NT2/D1 (cell line): Measurements from ENCODE around the gene SOX6.

Source experiments
- DNase-seq: peaks from one replicate; pipeline ENCODE4 v3.0.0-alpha.2; 2011; ENCODE audit warnings: low read depth, low spot score
- H3K27me3 ChIP-seq: 2 replicates; pipeline ENCODE4 v1.6.0; 2011; ENCODE audit warnings: mild to moderate bottlenecking; ENCODE audit not compliant: insufficient read length, insufficient read depth
- H3K36me3 ChIP-seq: 2 replicates; pipeline ENCODE4 v1.6.1; 2011; ENCODE audit warnings: mild to moderate bottlenecking, low read length, mixed read lengths; ENCODE audit not compliant: insufficient read depth, insufficient read length
- H3K4me1 ChIP-seq: 2 replicates; pipeline ENCODE4 v1.5.1; 2011; ENCODE audit not compliant: insufficient read depth, insufficient read length
- H3K4me3 ChIP-seq: 2 replicates; pipeline ENCODE4 v1.5.1; 2011; ENCODE audit warnings: low read depth; ENCODE audit not compliant: insufficient read length
- H3K9ac ChIP-seq: 2 replicates; pipeline ENCODE4 v1.6.0; 2011; ENCODE audit warnings: low read depth; ENCODE audit not compliant: insufficient read length
- H3K9me3 ChIP-seq: 2 replicates; pipeline ENCODE4 v1.5.1; 2011; ENCODE audit warnings: mild to moderate bottlenecking, low read length; ENCODE audit not compliant: insufficient read depth
- SUZ12 ChIP-seq: IDR thresholded peaks from 2 replicates; pipeline ENCODE4 v1.6.1; 2011; ENCODE audit not compliant: insufficient read length, insufficient read depth; ENCODE audit errors: extremely low read depth
- YY1 ChIP-seq: IDR thresholded peaks from 2 replicates; pipeline ENCODE4 v1.6.1; 2011; ENCODE audit not compliant: insufficient read length, insufficient read depth
- ZNF274 ChIP-seq: IDR thresholded peaks from 2 replicates; pipeline ENCODE4 v1.6.1; 2011; ENCODE audit warnings: mild to moderate bottlenecking, low read depth, low read length

The SOX6 gene

DNA sequence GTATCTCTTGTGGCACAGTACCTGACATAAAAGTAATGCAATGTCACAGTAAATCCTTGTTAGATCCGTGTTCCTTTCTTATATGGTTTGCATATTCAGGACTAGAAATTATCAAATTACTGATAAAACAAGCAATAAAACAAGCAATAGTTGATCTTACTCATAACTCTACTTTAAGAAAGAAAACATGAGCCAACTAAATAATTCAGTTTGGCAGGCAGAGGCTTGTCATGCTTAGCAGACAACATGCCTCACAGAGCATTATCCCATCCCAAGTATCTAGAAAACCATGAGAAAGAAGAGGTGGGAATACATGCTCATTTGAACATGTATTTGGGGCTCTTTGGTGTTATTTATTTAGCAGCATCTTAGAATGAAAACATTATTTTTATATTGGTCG lies 241.9 kb downstream of the SOX6 start:
- H3K36me3 ChIP-seq, result no peaks in the 10 kb centered on the region
- no peak for DNase-seq
- TF ChIP-seq SUZ12, result no peak
- no peak for TF ChIP-seq ZNF274
- no peak for TF ChIP-seq YY1

DNA sequence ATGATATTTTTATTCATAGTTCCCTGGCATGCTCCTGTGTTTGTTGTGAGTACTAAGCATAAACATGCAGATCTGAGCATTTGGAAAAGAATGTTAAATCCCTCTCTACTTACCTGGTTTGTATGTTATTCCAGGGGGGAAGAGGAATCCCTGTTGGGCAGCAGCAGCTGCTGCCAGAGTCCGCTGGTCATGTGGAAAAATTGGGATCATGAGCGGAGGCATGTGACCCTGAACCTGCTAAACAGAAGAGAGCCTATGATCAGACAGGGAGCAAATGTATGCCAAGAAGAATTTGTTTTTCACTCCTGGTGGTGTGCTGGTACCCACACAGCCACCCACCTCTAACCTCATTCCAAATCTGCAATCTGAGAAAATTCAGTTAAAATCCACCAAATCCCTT lies 244.7 kb downstream of the SOX6 start:
- no peaks in the 10 kb centered on the region for H3K9me3 ChIP-seq
- H3K4me1 ChIP-seq, result no peaks in the 10 kb centered on the region
- H3K36me3 ChIP-seq, result no peaks in the 10 kb centered on the region
- DNase-seq, result no peak
- no peak overlapping the region for H3K4me3 ChIP-seq
- H3K9ac ChIP-seq, result no peak overlapping the region
- TF ChIP-seq SUZ12 (no peak), ZNF274 (no peak), YY1 (no peak)
- no peaks in the 10 kb centered on the region for H3K27me3 ChIP-seq

More for the DNA sequence above, 241.9 kb downstream of the SOX6 start:
- Histone ChIP-seq H3K9me3 (no peaks in the 10 kb centered on the region), H3K9ac (no peak overlapping the region), H3K27me3 (no peaks in the 10 kb centered on the region), H3K4me1 (no peaks in the 10 kb centered on the region), H3K4me3 (no peak overlapping the region)

DNA sequence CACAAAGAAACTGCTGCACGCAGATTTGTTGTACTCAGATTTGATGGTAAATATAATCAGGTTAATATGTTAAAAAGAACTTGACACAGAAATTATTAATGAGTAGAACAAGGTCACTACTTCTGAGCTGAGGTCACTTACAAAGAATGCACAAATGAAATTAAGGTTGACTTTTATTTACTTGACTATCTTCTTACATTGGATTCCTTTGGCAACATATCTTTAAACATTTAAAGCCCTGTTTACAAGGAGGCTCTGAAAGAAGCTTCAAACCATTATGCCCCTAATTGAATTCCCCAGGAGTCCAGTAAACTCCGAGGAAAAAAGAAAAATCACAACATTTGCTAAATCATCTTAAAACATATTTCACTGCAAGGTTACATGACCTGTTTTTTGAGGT lies 245.5 kb downstream of the SOX6 start:
- H3K9ac ChIP-seq, result no peak overlapping the region
- TF ChIP-seq YY1 (no peak), ZNF274 (no peak), SUZ12 (no peak)

DNA sequence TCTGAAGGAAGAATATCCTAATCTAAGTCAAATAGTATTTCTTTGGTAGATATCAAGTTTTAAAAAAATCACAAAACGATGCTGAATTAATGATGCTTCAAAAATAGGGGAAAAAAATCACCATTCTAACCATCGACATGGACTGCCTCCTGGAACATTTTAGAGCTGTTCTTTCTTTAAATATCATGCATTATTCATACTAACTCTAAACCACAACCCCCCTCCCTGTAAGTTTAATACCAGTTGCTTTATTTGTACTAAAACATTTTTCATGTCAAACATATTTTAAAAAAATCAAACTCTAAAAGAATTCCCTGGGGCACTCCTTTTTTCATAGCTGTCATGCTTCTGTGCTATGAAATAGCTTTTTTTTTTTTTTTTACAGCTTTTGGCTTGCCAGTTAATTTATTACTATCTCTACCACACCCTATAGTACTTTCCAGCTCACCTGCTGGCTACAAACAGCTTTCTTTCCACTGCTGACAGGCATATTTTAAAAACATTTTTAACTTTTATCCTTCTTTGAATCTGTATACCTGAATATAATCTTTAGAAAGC lies 256.9 kb downstream of the SOX6 start:
- no peaks in the 10 kb centered on the region for H3K4me1 ChIP-seq
- H3K9me3 ChIP-seq, result no peaks in the 10 kb centered on the region
- no peak overlapping the region for H3K9ac ChIP-seq
- no peak overlapping the region for H3K4me3 ChIP-seq
- no peaks in the 10 kb centered on the region for H3K36me3 ChIP-seq
- no peak for DNase-seq
- TF ChIP-seq YY1 (no peak), SUZ12 (no peak), ZNF274 (no peak)
- no peaks in the 10 kb centered on the region for H3K27me3 ChIP-seq

More for the DNA sequence above, 245.5 kb downstream of the SOX6 start:
- DNase-seq, result no peak
- Histone ChIP-seq H3K36me3 (no peaks in the 10 kb centered on the region), H3K27me3 (no peaks in the 10 kb centered on the region), H3K9me3 (peaks cover 2% of the 10 kb centered on the region; the same call in 1 of the 2 replicates), H3K4me1 (no peaks in the 10 kb centered on the region), H3K4me3 (no peak overlapping the region)

DNA sequence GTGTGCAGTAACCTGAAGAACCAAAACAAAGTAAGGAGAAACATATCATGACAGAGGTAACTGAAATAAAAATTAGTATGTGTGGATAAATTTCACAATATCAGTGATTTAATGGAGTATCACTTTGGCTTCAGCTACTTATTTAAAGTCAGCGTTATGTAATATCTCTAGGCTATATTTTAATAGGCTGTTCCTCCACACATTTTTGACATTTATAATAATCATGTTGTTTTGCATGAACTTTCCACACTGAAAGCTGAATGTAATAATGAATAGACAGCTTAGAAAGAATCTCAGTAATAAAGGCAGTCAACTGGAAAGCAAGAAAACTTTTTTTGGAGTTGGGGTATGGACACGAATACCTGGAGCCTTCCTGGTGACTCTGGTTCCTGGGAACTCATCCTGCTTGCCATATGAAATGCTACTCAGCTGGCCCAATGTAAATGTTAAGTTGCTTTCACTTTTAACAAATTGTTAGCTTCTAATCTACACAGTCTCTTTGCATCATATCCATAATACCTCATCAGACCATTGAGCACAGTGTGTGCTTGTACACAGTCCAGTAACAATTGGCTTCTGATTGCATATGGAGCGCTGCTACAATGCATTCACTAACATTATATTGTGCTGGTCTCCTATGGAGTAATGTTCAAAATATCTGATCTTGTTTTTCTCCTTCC lies 257.7 kb downstream of the SOX6 start:
- H3K9me3 ChIP-seq, result no peaks in the 10 kb centered on the region
- no peaks in the 10 kb centered on the region for H3K36me3 ChIP-seq
- H3K4me1 ChIP-seq, result no peaks in the 10 kb centered on the region
- H3K9ac ChIP-seq, result no peak overlapping the region
- TF ChIP-seq ZNF274 (no peak), SUZ12 (no peak), YY1 (no peak)
- H3K4me3 ChIP-seq, result no peak overlapping the region
- H3K27me3 ChIP-seq, result no peaks in the 10 kb centered on the region
- DNase-seq, result no peak

DNA sequence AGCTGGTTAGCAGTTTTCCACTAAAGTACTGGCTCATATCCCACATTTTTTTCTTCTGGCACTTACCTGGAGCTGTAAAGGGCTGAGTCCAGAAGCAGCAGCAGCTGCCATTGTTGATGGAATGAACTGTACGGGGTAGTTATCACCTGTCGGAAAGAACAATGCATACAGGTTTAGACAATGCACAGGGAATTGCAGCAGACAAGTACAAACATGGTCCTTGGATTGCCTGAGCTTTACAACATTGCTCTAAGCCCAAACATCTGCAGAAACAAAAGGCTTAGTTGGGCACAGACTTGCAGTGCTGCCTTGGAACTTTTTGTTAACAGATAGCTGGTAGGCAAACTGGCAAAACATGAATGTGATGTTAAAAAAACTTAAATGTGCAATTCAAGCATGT lies 258.8 kb downstream of the SOX6 start:
- H3K36me3 ChIP-seq, result no peaks in the 10 kb centered on the region
- TF ChIP-seq YY1 (no peak), ZNF274 (no peak), SUZ12 (no peak)

DNA sequence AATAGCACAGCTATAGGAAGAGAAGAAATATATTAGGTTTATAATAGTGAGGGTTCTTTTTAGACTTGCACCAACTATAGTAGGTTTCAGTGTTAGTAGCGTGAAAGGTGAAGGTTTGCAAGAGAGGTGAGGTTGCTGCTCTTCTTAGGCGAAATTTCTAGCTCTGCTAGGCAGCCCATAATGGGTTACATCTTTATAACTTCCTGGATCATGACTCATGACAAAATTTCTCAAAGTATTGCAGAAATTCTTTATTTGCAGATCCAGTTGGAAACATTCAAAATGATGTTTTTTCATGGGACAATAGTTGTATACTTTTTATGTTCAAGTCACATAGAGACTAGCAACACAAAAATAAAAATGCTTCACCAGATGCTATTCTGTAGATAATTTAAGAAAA lies 260.0 kb downstream of the SOX6 start:
- Histone ChIP-seq H3K36me3 (no peaks in the 10 kb centered on the region), H3K27me3 (no peaks in the 10 kb centered on the region), H3K4me3 (no peak overlapping the region), H3K9ac (no peak overlapping the region), H3K4me1 (no peaks in the 10 kb centered on the region), H3K9me3 (no peaks in the 10 kb centered on the region)
- no peak for TF ChIP-seq YY1
- TF ChIP-seq SUZ12, result no peak
- TF ChIP-seq ZNF274, result no peak
- no peak for DNase-seq

More for the DNA sequence above, 258.8 kb downstream of the SOX6 start:
- Histone ChIP-seq H3K27me3 (no peaks in the 10 kb centered on the region), H3K4me1 (no peaks in the 10 kb centered on the region), H3K4me3 (no peak overlapping the region), H3K9me3 (no peaks in the 10 kb centered on the region), H3K9ac (no peak overlapping the region)
- no peak for DNase-seq

DNA sequence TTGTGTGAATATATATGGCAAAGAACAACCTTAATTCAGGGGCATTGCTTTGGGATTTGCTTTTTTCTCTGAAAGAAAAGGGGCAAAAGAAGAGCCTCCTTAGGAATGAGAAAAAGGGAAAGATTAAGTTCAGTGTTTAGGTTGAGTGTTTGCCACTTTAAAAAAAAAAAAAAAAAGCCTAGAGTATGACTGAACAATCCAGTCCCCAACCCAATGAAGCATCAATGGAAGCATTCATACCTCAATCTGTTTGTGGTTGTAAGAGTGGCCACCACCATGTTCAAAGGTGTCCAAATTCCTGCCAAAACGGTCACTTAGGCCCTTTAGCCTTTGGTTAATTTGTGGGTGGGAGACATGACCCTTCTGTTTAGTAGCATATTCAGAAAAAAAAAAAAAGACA lies 260.6 kb downstream of the SOX6 start:
- Histone ChIP-seq H3K27me3 (no peaks in the 10 kb centered on the region), H3K9me3 (no peaks in the 10 kb centered on the region), H3K4me3 (no peak overlapping the region), H3K36me3 (no peaks in the 10 kb centered on the region), H3K4me1 (no peaks in the 10 kb centered on the region), H3K9ac (no peak overlapping the region)
- TF ChIP-seq YY1, result no peak
- no peak for DNase-seq
